ENCODE results near the gene GLB1L3. TPM values are rescaled to one million over a fixed set of nuclear protein-coding genes. Genes with fewer than 3 reads are reported as not detected.

GLB1L3 gene
- total RNA-seq, 2 donors from 2014 or later: 2.3 to 7.1 TPM

DNA sequence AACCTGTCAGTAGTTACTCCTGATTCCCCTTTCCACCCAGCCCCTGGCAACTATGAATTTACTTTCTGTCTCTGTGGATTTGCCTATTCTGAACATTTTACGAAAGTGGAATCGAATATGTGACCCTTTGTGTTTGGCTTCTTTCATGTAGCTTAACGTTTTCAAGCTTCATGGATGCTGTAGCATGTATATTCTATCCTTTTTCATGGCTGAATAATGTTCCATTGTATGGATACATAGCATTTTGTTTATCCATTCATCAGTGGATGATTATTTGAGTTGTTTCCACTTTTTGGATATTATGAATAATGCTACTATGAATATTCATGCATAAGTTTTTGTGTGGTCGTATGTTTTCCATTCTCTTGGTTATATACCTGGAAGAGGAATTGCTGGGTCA is 46.4 kb downstream of the GLB1L3 start:
- Histone ChIP-seq H3K9me3 (ENCODE audit: control insufficient read depth, low read length) (peaks cover 10% of the 10 kb centered on the region), H3K27me3 (ENCODE audit: control insufficient read depth, insufficient read depth, low read length, poor library complexity, severe bottlenecking) (no peaks in the 10 kb centered on the region), H3K4me3 (ENCODE audit: low read length) (no peak overlapping the region), H3K36me3 (ENCODE audit: control insufficient read depth, insufficient read depth, low read length) (no peaks in the 10 kb centered on the region), H3K27ac (ENCODE audit: low read depth, low read length) (no peak overlapping the region), H3K4me1 (ENCODE audit: control insufficient read depth, insufficient read depth, low read length) (no peaks in the 10 kb centered on the region), H3K9ac (ENCODE audit: extremely low read depth, low read length, poor library complexity, severe bottlenecking) (no peak overlapping the region)
- DNase-seq: no peak
- no peak overlapping the region for H3K27ac Mint-ChIP-seq
- H3K4me3 Mint-ChIP-seq: no peak overlapping the region
- H3K9me3 Mint-ChIP-seq: peaks cover 3% of the 10 kb centered on the region
- H3K4me1 Mint-ChIP-seq: no peaks in the 10 kb centered on the region
- 81 to 91% methylated on average over 4 of the region's 4 CpGs for WGBS, 2 experiments (ENCODE audit: insufficient coverage in 1 of 2, insufficient read length in 1 of 2)
- no peaks in the 10 kb centered on the region for H3K27me3 Mint-ChIP-seq (ENCODE audit: insufficient read depth)
- peaks cover 15% of the 10 kb centered on the region for H3K36me3 Mint-ChIP-seq (ENCODE audit: low read depth)
- TF ChIP-seq, protein P1, sequence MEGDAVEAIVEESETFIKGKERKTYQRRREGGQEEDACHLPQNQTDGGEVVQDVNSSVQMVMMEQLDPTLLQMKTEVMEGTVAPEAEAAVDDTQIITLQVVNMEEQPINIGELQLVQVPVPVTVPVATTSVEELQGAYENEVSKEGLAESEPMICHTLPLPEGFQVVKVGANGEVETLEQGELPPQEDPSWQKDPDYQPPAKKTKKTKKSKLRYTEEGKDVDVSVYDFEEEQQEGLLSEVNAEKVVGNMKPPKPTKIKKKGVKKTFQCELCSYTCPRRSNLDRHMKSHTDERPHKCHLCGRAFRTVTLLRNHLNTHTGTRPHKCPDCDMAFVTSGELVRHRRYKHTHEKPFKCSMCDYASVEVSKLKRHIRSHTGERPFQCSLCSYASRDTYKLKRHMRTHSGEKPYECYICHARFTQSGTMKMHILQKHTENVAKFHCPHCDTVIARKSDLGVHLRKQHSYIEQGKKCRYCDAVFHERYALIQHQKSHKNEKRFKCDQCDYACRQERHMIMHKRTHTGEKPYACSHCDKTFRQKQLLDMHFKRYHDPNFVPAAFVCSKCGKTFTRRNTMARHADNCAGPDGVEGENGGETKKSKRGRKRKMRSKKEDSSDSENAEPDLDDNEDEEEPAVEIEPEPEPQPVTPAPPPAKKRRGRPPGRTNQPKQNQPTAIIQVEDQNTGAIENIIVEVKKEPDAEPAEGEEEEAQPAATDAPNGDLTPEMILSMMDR (conservative IDR thresholded peaks at IDR 0.05): no peak

DNA sequence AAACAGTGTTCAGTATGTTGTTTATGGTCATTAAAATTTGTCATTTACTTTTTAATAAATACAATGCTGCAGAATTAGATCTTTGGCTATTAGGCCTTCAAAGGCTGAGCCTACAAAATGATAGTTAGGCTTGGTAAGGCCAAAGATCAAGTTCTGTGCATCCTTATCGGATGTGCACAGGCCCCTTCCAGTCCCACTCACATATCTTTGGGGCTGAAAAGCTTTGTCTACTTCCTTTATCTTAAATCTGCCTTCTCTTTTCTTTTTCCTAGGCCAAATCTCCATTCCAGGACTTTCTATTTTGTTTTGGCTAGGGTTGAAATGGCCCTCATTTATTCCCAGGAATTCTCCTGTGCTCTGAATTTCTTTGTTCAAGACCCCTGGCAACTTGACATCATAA is 52.3 kb downstream of the GLB1L3 start:
- WGBS, 2 experiments (ENCODE audit: insufficient coverage in 1 of 2, insufficient read length in 1 of 2): 97% methylated on average over 1 of the region's 1 CpG; no CpG with 5 or more reads in 1 of the 2 experiments
- Mint-ChIP-seq H3K9me3 (no peaks in the 10 kb centered on the region), H3K4me3 (no peak overlapping the region), H3K4me1 (peaks cover 10% of the 10 kb centered on the region), H3K27me3 (ENCODE audit: insufficient read depth) (peaks cover 35% of the 10 kb centered on the region), H3K36me3 (ENCODE audit: low read depth) (no peaks in the 10 kb centered on the region), H3K27ac (no peak overlapping the region)
- H3K9ac ChIP-seq (ENCODE audit: extremely low read depth, low read length, poor library complexity, severe bottlenecking): no peak overlapping the region
- no peak for DNase-seq
- TF ChIP-seq, protein P1 (conservative IDR thresholded peaks at IDR 0.05): no peak
- no peaks in the 10 kb centered on the region for H3K9me3 ChIP-seq (ENCODE audit: control insufficient read depth, low read length)
- peaks cover 3% of the 10 kb centered on the region for H3K4me1 ChIP-seq (ENCODE audit: control insufficient read depth, insufficient read depth, low read length)
- H3K36me3 ChIP-seq (ENCODE audit: control insufficient read depth, insufficient read depth, low read length): no peaks in the 10 kb centered on the region
- H3K4me3 ChIP-seq (ENCODE audit: low read length): no peak overlapping the region
- H3K27ac ChIP-seq (ENCODE audit: low read depth, low read length): no peak overlapping the region
- H3K27me3 ChIP-seq (ENCODE audit: control insufficient read depth, insufficient read depth, low read length, poor library complexity, severe bottlenecking): peaks cover 31% of the 10 kb centered on the region

DNA sequence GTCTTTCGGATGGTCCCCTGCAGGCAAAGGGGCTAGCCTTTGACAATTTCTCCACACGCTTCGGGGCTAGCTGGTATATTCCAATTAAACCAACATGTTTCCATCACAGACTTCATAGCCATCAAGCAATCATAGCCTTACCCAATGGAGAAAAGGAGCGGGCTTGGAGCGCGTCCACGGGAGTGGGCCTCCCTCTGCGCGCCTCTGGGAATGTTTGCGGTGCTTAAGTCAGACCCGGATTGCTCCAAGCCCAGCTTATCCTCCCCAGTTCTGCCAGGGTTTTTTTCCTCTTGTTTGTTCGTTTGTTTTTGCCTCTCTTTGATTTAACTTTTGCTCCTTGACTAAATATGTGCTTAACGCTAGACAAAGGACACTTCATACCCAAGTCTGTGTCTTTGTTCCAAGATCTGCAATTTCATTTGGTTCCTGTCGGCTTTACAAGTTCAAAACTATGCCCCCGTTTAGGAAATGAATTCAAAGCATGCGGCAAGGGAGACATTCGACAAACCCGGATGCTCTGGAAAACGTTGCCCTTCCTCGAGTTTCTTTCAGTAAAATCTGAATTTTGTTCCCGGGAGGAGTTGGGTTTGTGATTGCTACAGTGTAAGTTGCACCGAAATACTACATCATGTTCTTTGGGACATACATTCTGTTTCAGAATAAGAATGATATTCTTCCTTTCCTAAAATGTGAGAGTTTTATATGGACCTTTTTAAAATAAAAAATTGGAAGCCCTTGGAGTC is 54.6 kb downstream of the GLB1L3 start:
- H3K27ac ChIP-seq (ENCODE audit: low read depth, low read length): no peak overlapping the region
- no peak overlapping the region for H3K27ac Mint-ChIP-seq
- peaks cover 52% of the 10 kb centered on the region for H3K27me3 Mint-ChIP-seq (ENCODE audit: insufficient read depth)
- TF ChIP-seq, protein P1 (conservative IDR thresholded peaks at IDR 0.05): no peak
- peaks cover 3% of the 10 kb centered on the region for H3K4me1 ChIP-seq (ENCODE audit: control insufficient read depth, insufficient read depth, low read length)
- no peaks in the 10 kb centered on the region for H3K36me3 ChIP-seq (ENCODE audit: control insufficient read depth, insufficient read depth, low read length)
- peak; percentile 61 for DNase-seq
- 49 to 51% methylated on average over 18 to 22 of the region's 22 CpGs for WGBS, 2 experiments (ENCODE audit: insufficient coverage in 1 of 2, insufficient read length in 1 of 2)
- no peaks in the 10 kb centered on the region for H3K9me3 ChIP-seq (ENCODE audit: control insufficient read depth, low read length)
- no peaks in the 10 kb centered on the region for H3K9me3 Mint-ChIP-seq
- peaks cover 54% of the 10 kb centered on the region for H3K27me3 ChIP-seq (ENCODE audit: control insufficient read depth, insufficient read depth, low read length, poor library complexity, severe bottlenecking)
- H3K4me3 ChIP-seq (ENCODE audit: low read length): peak overlapping the region; percentile 73
- H3K9ac ChIP-seq (ENCODE audit: extremely low read depth, low read length, poor library complexity, severe bottlenecking): no peak overlapping the region
- H3K4me3 Mint-ChIP-seq: peak overlapping the region; percentile 58
- peaks cover 10% of the 10 kb centered on the region for H3K4me1 Mint-ChIP-seq
- H3K36me3 Mint-ChIP-seq (ENCODE audit: low read depth): no peaks in the 10 kb centered on the region

Data from endodermal cell (in vitro differentiated cells).